Fibroblast of lung (primary cell): ENCODE measurements around the gene MSL2. TPM values are rescaled to one million over a fixed set of nuclear protein-coding genes. Genes with fewer than 3 reads are reported as not detected.
A peak's percentile ranks its signal among the peaks of the same experiment; 100 is the strongest.

Experiments used
- DNase-seq, 2 donors: peaks; one replicate each; pipeline versions ENCODE4 v3.0.0 to v3.0.0-alpha.2; 2010; ENCODE audit warnings: low read depth in 2 of 2
- H2AFZ ChIP-seq: 2 replicates; pipeline ENCODE4 v1.5.1; 2012; ENCODE audit warnings: low read length, control low read depth, inconsistent platforms
- H3K27ac ChIP-seq: 2 replicates; pipeline ENCODE4 v1.5.1; 2011; ENCODE audit warnings: low read length, control low read depth; ENCODE audit not compliant: insufficient read depth
- H3K27me3 ChIP-seq: 2 replicates; pipeline ENCODE4 v1.5.1; 2011; ENCODE audit warnings: mild to moderate bottlenecking, low read length; ENCODE audit not compliant: control insufficient read depth, insufficient read depth
- H3K36me3 ChIP-seq: 2 replicates; pipeline ENCODE4 v1.5.1; 2011; ENCODE audit warnings: low read length; ENCODE audit not compliant: control insufficient read depth, insufficient read depth
- H3K4me1 ChIP-seq: 2 replicates; pipeline ENCODE4 v1.5.1; 2011; ENCODE audit warnings: low read length; ENCODE audit not compliant: control insufficient read depth, insufficient read depth; ENCODE audit errors: extremely low read depth
- H3K4me2 ChIP-seq: 2 replicates; pipeline ENCODE4 v1.5.1; 2011; ENCODE audit warnings: low read length, control low read depth; ENCODE audit not compliant: insufficient read depth; ENCODE audit errors: extremely low read depth
- H3K4me3 ChIP-seq, 4 experiments: fragments of 200-600 bp in 1 of 4; sonication (generic) in 1 of 4; replicated peaks in 1 of 4; 2 replicates each; pipeline ENCODE4 v1.5.1; 2011 to 2016; ENCODE audit warnings: low read length in 4 of 4, low read depth in 3 of 4, mild to moderate bottlenecking in 3 of 4, control low read depth in 2 of 4, inconsistent platforms in 1 of 4, mixed read lengths in 1 of 4; ENCODE audit not compliant: insufficient read depth in 1 of 4; ENCODE audit errors: control extremely low read depth in 1 of 4
- H3K79me2 ChIP-seq: 2 replicates; pipeline ENCODE4 v1.5.1; 2012; ENCODE audit warnings: mild to moderate bottlenecking, low read length, inconsistent platforms; ENCODE audit not compliant: control insufficient read depth, insufficient read depth
- H3K9ac ChIP-seq: 2 replicates; pipeline ENCODE4 v1.5.1; 2011; ENCODE audit warnings: mild to moderate bottlenecking, low read length, control low read depth; ENCODE audit not compliant: insufficient read depth
- H3K9me3 ChIP-seq: 2 replicates; pipeline ENCODE4 v1.5.1; 2012; ENCODE audit warnings: low read depth, low read length; ENCODE audit not compliant: control insufficient read depth, insufficient read depth
- H4K20me1 ChIP-seq: 2 replicates; pipeline ENCODE4 v1.5.1; 2011; ENCODE audit warnings: low read length; ENCODE audit not compliant: control insufficient read depth, insufficient read depth; ENCODE audit errors: extremely low read depth
- EZH2 ChIP-seq: IDR thresholded peaks from 2 replicates; pipeline ENCODE4 v1.5.1; 2012; ENCODE audit warnings: low read length, control low read depth, mild to moderate bottlenecking; ENCODE audit errors: missing control alignments
- polyA plus RNA-seq, 2 donors: library from polyadenylated mRNA; depleted of rRNA in 1 of 2; stranded (reverse) in 1 of 2; unstranded in 1 of 2; fragments of >200 nt; gene quantifications; 2 replicates each; pipeline ENCODE4 v1.2.1, GENCODE V29; 2011 to 2012; ENCODE audit warnings: missing spikeins in 1 of 2
- total RNA-seq: library from RNA; depleted of rRNA; stranded (reverse); fragments of >200 nt; gene quantifications from 2 replicates; pipeline ENCODE4 v1.2.1, GENCODE V29; 2014
- TF ChIP-seq, protein P1 (sequence below), 2 donors: IDR thresholded peaks in 1 of 2; conservative IDR thresholded peaks in 1 of 2; 1 replicate in 1 of 2; 2 replicates in 1 of 2; pipeline ENCODE4 v1.5.1; 2011 to 2012; ENCODE audit warnings: low read length in 2 of 2, control low read depth in 1 of 2, inconsistent platforms in 1 of 2, low read depth in 1 of 2, mild to moderate bottlenecking in 1 of 2

Gene MSL2
- total and polyA plus RNA-seq, 2 donors (not counting 1 experiment from before 2014, with no cell fraction given): 12.1 to 19.7 TPM

DNA sequence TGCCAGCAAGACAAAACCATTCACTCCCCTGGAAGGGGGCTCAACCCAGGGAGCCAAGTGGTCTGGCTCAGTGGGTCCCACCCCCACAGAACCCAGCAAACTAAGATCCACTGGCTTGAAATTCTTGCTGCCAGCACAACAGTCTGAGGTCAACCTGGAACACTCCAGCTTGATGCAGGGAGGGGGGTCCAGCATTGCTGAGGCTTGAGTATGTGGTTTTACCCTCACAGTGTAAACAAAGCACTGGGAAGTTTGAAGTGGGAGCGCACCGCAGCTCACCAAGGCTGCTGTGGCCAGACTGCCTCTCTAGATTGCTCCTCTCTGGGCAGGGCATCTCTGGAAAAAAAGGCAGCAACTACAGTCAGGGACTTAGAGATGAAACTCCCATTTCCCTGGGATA, 81.7 kb downstream of the MSL2 start:
- H3K36me3 ChIP-seq: no peaks in the 10 kb centered on the region
- H2AFZ ChIP-seq: no peak overlapping the region
- no peaks in the 10 kb centered on the region for H3K9me3 ChIP-seq
- H3K4me3 ChIP-seq: no peak overlapping the region
- TF ChIP-seq EZH2: no peak
- TF ChIP-seq, protein P1, sequence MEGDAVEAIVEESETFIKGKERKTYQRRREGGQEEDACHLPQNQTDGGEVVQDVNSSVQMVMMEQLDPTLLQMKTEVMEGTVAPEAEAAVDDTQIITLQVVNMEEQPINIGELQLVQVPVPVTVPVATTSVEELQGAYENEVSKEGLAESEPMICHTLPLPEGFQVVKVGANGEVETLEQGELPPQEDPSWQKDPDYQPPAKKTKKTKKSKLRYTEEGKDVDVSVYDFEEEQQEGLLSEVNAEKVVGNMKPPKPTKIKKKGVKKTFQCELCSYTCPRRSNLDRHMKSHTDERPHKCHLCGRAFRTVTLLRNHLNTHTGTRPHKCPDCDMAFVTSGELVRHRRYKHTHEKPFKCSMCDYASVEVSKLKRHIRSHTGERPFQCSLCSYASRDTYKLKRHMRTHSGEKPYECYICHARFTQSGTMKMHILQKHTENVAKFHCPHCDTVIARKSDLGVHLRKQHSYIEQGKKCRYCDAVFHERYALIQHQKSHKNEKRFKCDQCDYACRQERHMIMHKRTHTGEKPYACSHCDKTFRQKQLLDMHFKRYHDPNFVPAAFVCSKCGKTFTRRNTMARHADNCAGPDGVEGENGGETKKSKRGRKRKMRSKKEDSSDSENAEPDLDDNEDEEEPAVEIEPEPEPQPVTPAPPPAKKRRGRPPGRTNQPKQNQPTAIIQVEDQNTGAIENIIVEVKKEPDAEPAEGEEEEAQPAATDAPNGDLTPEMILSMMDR (conservative IDR thresholded peaks at IDR 0.05 in 1 of 2, IDR thresholded peaks at IDR 0.05 in 1 of 2; ENCODE audit: low read depth in 1 of 2, low read length in 2 of 2): no peak
- DNase-seq: peak in 1 of 2 donors; percentile 78
- no peak overlapping the region for H3K9ac ChIP-seq
- no peaks in the 10 kb centered on the region for H3K27me3 ChIP-seq
- H3K4me1 ChIP-seq: no peaks in the 10 kb centered on the region
- H3K27ac ChIP-seq: no peak overlapping the region
- H3K4me2 ChIP-seq: no peak overlapping the region
- no peaks in the 10 kb centered on the region for H3K79me2 ChIP-seq
- H4K20me1 ChIP-seq: no peaks in the 10 kb centered on the region

DNA sequence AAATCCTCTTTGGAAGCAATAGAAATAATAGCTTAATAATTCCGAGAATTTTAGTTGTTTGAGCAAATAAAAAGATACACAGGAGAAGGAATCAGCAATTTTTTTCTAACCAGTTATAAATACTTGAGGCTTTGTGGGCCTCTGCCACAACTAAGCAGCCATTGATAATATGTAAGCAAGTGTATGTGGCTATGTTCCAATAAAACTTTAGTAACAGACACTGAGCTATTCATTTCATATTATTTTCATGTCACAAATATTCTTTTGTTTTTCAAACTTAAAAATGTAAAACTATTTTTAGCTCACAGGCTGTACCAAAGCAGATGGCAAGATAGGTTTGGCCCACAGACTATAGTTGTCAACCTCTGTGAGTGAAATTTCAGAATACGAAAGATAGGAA, 85.7 kb downstream of the MSL2 start:
- H3K27ac ChIP-seq: no peak overlapping the region
- H3K79me2 ChIP-seq: no peaks in the 10 kb centered on the region
- no peaks in the 10 kb centered on the region for H3K9me3 ChIP-seq
- H3K27me3 ChIP-seq: no peaks in the 10 kb centered on the region
- no peak overlapping the region for H3K9ac ChIP-seq
- no peak overlapping the region for H3K4me2 ChIP-seq
- TF ChIP-seq EZH2: no peak
- H3K36me3 ChIP-seq: peaks cover 2% of the 10 kb centered on the region
- H3K4me1 ChIP-seq: no peaks in the 10 kb centered on the region
- H2AFZ ChIP-seq: no peak overlapping the region
- no peak overlapping the region for H3K4me3 ChIP-seq
- DNase-seq: no peak
- H4K20me1 ChIP-seq: no peaks in the 10 kb centered on the region

DNA sequence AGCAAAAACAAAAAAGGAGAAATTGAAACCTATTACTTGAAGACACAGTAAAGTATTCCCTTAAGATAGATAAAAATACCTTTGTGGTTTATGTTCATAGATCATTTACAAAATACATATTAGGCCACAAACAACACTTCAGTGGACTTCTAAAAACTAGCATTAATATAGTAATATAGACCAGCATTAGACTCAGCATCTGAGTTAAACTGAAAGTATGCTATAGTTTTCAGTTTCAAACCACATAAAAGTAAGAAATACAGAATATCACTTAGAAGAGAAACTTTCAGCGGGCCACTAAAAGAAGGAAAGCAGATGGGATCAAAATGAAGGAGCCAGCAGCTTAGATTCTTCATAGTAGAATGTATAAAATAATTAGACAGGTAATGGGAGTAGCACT, 86.6 kb downstream of the MSL2 start:
- Histone ChIP-seq H2AFZ (no peak overlapping the region), H3K4me1 (no peaks in the 10 kb centered on the region), H3K79me2 (no peaks in the 10 kb centered on the region), H3K4me3 (no peak overlapping the region), H3K36me3 (peaks cover 2% of the 10 kb centered on the region), H3K27ac (no peak overlapping the region), H3K27me3 (no peaks in the 10 kb centered on the region), H3K9ac (no peak overlapping the region), H3K9me3 (no peaks in the 10 kb centered on the region), H4K20me1 (no peaks in the 10 kb centered on the region), H3K4me2 (no peak overlapping the region)
- TF ChIP-seq, protein P1 (conservative IDR thresholded peaks at IDR 0.05 in 1 of 2, IDR thresholded peaks at IDR 0.05 in 1 of 2; ENCODE audit: low read depth in 1 of 2, low read length in 2 of 2): no peak
- no peak for TF ChIP-seq EZH2
- DNase-seq: no peak
